Brain microvascular endothelial cell (primary cell): ENCODE data around the gene SMDT1.
"Not testable (repeated sequence)": the region's sequence is repeated elsewhere in the genome, so short reads cannot be mapped to it uniquely, and the experiment has no call there.

Experiments used
- DNase-seq: peaks from one replicate; pipeline ENCODE4 v3.0.0-alpha.2; 2020
- H3K27ac ChIP-seq: fragments of 250-450 bp; sonication (Bioruptor Pico); 2 replicates; pipeline ENCODE4 v1.5.1; 2020; ENCODE audit warnings: mild to moderate bottlenecking, moderate library complexity
- H3K27me3 ChIP-seq: fragments of 250-450 bp; sonication (Bioruptor Pico); replicated peaks from 2 replicates; pipeline ENCODE4 v1.5.1; 2020; ENCODE audit warnings: mild to moderate bottlenecking
- H3K36me3 ChIP-seq: fragments of 250-450 bp; sonication (Bioruptor Pico); replicated peaks from 2 replicates; pipeline ENCODE4 v1.5.1; 2020; ENCODE audit warnings: mild to moderate bottlenecking
- H3K4me3 ChIP-seq: 2 replicates; pipeline ENCODE4 v1.5.1; 2011; ENCODE audit warnings: low read depth, mild to moderate bottlenecking, control low read depth, low read length, moderate library complexity
- CTCF ChIP-seq: IDR thresholded peaks from 2 replicates; pipeline ENCODE4 v1.5.1; 2011; ENCODE audit warnings: low read depth, mild to moderate bottlenecking, moderate library complexity, low read length, control low read depth, inconsistent platforms; ENCODE audit errors: missing control alignments
- in situ Hi-C: cut with HindIII; loops from 2 replicates; pipeline ENCODE4 v1.10.0; 2017; ENCODE audit warnings: low sequenced_read_pairs, low pct_ligation_motif_present

Gene SMDT1

GRCh38 chr22:42067671-42068251 lies 11.7 kb upstream of the SMDT1 start:
- DNase-seq, result no peak
- no peak for TF ChIP-seq CTCF
- no peaks in the 10 kb centered on the region for H3K27me3 ChIP-seq
- in situ Hi-C loops, result no loop called here
- H3K4me3 ChIP-seq, result no peak overlapping the region
- peaks cover 4% of the 10 kb centered on the region for H3K36me3 ChIP-seq
- H3K27ac ChIP-seq, result no peak overlapping the region

- Histone ChIP-seq H3K27ac (no peak overlapping the region), H3K27me3 (no peaks in the 10 kb centered on the region), H3K4me3 (no peak overlapping the region), H3K36me3 (peaks cover 4% of the 10 kb centered on the region)
- no peak for TF ChIP-seq CTCF
- in situ Hi-C loops, result no loop called here
- DNase-seq, result no peak
These were observed 11.2 kb upstream of the SMDT1 start for GRCh38 chr22:42068291-42068690.

GRCh38 chr22:42069801-42070516 lies 9.5 kb upstream of the SMDT1 start:
- in situ Hi-C loops, result no loop called here
- no peak for DNase-seq
- no peak for TF ChIP-seq CTCF
- peak overlapping the region; percentile 48 for H3K27ac ChIP-seq
- H3K36me3 ChIP-seq, result peaks cover 4% of the 10 kb centered on the region
- H3K27me3 ChIP-seq, result no peaks in the 10 kb centered on the region
- H3K4me3 ChIP-seq, result peak overlapping the region; percentile 63

- TF ChIP-seq CTCF, result no peak
- peak; percentile 94 for DNase-seq
- H3K36me3 ChIP-seq, result peaks cover 4% of the 10 kb centered on the region
- peak within 1 kb of the TSS; percentile 63 for H3K4me3 ChIP-seq
- no peaks in the 10 kb centered on the region for H3K27me3 ChIP-seq
- in situ Hi-C loops, result no loop called here
- peak within 1 kb of the TSS; percentile 68 for H3K27ac ChIP-seq
These were observed 8.7 kb upstream of the SMDT1 start, which contains the start of gene NAGA for GRCh38 chr22:42070517-42071422. TSS of gene NAGA (minus strand) at chr22:42070812. CDS start at chr22:42070297, 515 bp downstream.

- H3K4me3 ChIP-seq, result peak overlapping the region; percentile 63
- H3K27ac ChIP-seq, H3K27me3 ChIP-seq, in situ Hi-C loops, DNase-seq, H3K36me3 ChIP-seq: not testable (repeated sequence)
These were observed 8.0 kb upstream of the SMDT1 start for GRCh38 chr22:42071508-42071907.
